Activated CD4-positive, CD25-positive, alpha-beta regulatory T cell treated with anti-CD3 and anti-CD28 coated beads, Interleukin-2, amount 50 U/mL, for 72 hours (primary cell): Measurements from ENCODE around the gene CASP3.
"Not testable (repeated sequence)": the region's sequence is repeated elsewhere in the genome, so short reads cannot be mapped to it uniquely, and the experiment has no call there.

ENCODE experiments used
- DNase-seq: peaks from one replicate; pipeline ENCODE4 v3.0.0; 2021

CASP3 gene

DNA sequence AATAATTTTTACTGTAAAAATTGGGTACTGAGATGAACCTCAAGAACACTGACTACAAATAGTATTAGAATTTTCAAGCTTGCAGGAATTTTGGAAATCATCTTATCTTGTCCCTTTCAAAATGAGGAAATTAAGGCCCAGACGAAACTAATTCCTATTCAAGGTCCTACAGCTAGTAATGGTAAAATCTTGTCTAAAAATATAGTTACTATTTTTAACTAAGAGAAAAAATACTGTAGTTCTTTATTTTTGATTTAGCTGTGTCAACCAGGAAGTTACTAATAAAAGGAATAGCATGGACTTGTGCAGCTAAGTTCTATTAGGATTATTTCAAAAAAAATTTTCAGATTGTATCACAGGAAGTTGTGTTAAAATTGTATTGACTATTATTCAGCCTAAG, 13.0 kb upstream of the CASP3 start:
- DNase-seq: no peak

GRCh38 chr4:184660978-184661377, 11.7 kb upstream of the CASP3 start:
- no peak for DNase-seq

GRCh38 chr4:184657820-184658219, 8.6 kb upstream of the CASP3 start:
- DNase-seq: not testable (repeated sequence)

- no peak for DNase-seq
These were observed 7.9 kb upstream of the CASP3 start for GRCh38 chr4:184657144-184657543.

DNA sequence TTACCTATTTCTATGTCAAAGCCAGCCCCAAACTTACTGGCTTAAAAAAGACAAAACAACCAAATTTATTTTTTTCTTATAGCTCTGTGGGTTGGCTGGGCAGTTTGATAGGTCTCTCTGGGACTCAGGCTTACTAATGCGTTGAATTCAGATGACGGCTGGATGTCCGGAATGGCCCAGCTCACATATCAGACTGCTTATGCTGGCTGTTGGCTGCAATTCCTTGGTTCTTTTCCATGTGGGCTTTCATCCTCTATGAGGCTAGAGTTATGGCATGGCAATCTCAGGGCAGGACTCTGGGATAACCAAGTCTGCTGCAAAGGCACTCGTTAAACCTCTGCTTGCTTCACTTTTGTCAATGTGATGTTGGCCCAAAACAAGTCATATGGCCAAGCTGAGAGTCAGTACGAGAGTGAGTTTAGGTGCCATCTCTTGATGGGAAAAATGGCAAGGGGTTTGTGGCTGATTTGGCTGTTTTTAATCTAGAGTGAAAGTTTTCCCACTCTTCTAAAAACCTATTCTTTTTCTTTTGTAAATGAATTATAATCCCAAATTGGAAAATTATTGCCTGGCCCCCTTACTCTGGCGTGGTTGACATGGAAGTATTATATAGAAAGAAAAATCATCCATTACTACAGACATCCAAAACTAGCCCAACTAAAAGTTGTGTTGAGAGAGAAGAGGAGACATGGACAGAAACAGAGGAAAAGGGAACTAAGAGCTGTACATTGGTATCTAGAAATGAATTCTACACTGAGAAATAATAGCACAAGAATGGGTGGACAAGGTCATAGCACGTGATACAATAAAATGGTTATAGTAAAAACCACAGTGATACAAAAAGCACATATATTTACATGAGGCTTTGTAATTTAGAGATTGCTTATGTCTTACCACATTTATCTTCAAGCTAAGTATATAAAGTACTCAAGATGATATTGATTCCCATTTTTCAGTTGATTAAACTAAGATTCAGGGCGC, 6.9 kb upstream of the CASP3 start:
- no peak for DNase-seq

GRCh38 chr4:184653650-184654049, 4.4 kb upstream of the CASP3 start:
- DNase-seq: no peak

- DNase-seq: not testable (repeated sequence)
These were observed 3.4 kb upstream of the CASP3 start for GRCh38 chr4:184652681-184653080.

DNA sequence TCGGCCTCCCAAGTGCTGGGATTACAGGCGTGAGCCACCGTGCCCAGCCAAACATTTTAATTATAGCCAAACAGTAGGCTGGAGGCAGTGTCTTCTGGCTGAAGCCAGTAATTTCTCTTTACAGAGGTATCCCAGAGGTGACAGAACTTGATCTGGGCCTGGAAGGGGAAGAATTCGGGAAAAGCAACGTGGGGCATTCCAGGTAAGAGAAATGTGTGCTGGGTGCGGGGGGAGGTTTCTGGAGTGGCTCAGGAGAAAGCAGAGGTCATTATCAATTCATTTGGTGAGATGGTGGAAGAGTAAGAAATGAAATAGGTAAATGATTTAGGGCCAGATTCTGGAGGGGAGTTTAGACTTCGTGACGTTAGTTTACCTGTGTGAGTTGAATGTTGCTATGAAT, 2.7 kb upstream of the CASP3 start:
- no peak for DNase-seq

GRCh38 chr4:184649971-184650855, 966 bp upstream of the CASP3 start:
- DNase-seq: no peak

DNA sequence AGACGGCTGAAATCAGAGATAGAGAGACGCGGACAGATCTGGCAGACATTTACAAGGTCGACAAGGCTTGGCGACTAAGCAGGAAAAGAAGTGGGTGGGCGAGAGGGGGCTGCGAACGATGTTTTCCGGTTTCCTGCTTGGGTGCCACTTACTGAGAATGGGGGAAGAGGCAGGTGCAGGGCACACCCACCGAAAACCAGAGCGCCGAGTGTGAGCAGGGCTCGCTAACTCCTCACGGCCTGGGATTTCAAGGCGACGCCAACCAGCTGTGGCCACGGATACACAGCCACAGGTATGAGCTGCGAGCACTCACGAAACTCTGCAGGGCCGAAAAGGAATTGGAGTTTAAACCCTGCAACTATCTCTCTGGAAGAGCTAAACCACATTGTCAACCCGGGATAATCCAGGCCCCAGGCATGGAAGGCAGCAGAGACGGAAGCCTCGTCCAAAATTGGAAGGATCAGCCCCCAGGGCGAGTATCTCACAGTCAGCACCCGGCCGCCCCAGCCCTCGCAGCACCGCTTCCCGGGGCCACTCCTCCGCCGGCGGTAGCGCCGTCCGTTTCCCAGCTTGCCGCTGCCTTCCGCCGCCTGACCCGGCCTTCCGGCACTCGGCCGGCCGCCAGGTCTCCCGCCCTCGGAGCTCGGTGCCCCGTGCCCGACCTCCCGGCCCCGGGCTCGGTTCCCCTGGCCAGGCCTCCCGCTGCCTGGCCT, 778 bp downstream of the CASP3 start:
- DNase-seq: peak; percentile 63

DNA sequence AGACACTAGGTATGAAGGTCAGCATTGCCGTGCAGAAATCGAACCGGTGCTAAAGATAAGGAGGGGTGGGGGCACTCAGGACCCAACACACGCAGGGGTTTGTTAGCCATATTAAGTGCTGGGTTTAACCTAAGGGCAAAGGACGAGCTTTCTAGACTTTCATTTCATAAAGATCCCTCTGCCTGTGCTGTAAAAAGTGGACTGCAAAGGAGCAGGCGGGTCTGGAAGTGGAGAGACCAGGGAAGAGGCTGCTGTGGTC, 1.3 kb downstream of the CASP3 start:
- DNase-seq: no peak

DNA sequence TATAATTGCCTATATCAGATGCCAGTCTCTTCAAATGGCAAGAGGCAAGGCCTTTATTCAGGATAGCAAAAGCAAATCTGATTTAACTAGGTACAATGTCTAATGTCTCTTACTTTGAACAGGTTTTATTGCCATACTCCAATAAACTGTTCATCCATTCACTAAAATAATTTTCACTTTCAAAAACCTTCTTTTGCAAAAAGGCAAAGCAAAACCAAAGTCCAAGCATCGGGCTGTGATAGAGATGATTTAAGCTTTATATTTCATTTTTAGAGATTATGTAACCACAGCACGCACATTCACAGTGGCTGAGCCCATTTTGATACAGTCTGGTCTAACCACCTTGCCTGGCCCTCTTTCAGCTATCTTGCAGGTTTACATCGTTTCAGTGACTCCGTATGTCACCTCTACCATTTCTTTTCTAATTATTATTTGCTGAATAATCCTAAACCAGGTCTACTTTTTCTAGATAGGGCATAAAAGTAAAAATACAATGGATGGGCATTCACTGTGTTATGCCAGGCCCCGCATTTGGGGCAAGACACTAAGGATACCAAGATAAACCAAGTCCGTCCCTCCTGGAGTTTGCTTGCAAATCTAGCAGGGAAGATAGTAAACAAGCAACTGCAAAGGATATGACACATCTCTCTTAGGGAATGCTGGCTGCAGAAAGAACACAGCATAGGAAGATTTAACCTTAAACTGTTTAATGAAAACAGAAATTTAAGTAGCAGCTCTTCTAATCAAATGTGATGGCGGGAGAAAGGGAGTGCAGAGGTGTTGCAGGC, 1.8 kb downstream of the CASP3 start:
- DNase-seq: no peak

GRCh38 chr4:184645904-184646610, 3.2 kb downstream of the CASP3 start:
- DNase-seq: no peak

GRCh38 chr4:184644553-184645307, 4.5 kb downstream of the CASP3 start:
- no peak for DNase-seq

DNA sequence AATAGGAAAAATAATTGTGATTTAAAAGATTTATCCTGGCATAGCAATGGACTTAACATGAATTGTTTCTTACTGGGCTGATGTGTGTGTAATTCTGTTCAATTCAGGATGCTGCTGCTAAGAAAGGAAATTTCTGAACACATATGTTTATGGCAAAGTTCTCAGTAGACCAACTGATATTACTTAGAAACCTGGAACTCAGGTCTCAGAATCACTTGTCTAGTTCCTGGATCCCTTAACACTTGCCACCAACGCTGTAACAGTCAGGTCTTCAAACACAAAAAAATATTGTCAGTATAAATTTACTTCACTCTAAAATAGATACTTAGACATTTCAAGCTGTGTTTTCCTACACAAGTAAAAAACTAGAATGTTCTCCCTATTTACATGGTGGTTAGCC, 5.5 kb downstream of the CASP3 start:
- no peak for DNase-seq

- DNase-seq: no peak
These were observed 7.8 kb downstream of the CASP3 start for GRCh38 chr4:184641451-184641850.

GRCh38 chr4:184641022-184641421, 8.2 kb downstream of the CASP3 start:
- no peak for DNase-seq

- DNase-seq: no peak
These were observed 12.3 kb downstream of the CASP3 start for GRCh38 chr4:184636897-184637296.

DNA sequence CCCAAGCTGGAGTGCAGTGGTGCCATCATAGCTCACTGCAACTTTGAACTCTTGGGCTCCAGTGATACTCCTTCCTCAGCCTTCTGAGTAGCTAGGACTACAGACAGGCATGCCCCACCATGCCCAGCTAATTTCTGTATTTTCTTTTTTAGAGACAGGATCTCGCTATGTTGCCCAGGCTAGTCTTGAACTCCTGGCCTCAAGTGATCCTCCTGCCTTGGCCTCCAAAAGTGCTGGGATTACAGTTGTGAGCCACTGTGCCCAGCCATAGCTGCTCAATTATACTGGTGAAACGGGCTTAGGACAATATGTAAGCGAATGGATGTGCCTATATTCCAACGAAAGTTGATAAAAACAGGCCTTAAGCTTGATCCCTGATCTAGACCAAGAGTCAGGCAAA, 13.1 kb downstream of the CASP3 start:
- DNase-seq: no peak

DNA sequence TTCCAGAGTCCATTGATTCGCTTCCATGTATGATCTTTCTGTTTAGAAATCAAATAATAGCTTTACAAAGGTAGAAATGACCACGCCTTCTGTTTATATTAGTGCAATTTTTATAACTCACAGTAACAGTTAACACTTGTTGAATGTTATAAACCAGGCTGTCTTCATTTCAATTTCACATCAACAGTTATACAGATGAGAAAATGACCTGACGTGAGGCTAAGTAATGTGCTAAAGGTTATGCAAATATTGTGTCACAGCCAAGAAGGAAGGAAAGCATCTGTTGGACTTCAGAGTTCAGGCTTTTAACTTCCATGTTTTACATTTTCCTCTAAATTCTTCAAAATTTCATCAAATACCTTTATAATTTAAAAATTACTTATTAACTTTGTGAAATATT, 13.9 kb downstream of the CASP3 start:
- no peak for DNase-seq

- no peak for DNase-seq
These were observed 16.4 kb downstream of the CASP3 start for GRCh38 chr4:184632842-184633241.
